ENCODE measurements around the gene MRNIP. TPM values are rescaled to one million over a fixed set of nuclear protein-coding genes. Genes with fewer than 3 reads are reported as not detected.
A peak's percentile ranks its signal among the peaks of the same experiment; 100 is the strongest.

The MRNIP gene
- total RNA-seq, 1 experiment from 2014 or later: 31.1 TPM

- H3K27ac Mint-ChIP-seq: no peak overlapping the region
- peak overlapping the region; percentile 51 for H3K4me2 ChIP-seq (ENCODE audit: insufficient read depth, insufficient read length, low read length)
These were observed 54.1 kb downstream of the MRNIP start for GRCh38 chr5:179804555-179804947.

More at GRCh38 chr5:179804555-179804947, 54.1 kb downstream of the MRNIP start:
- no peak overlapping the region for H4K5ac ChIP-seq (ENCODE audit: insufficient read length, low read depth, low read length)
- H3K79me2 ChIP-seq (ENCODE audit: insufficient read depth, low read length): no peaks in the 10 kb centered on the region; the same call in 1 of the 2 replicates
- no peaks in the 10 kb centered on the region for H3K9me3 ChIP-seq (ENCODE audit: control insufficient read depth, low read depth, low read length)
- H2AK5ac ChIP-seq (ENCODE audit: insufficient read length, low read length): no peak overlapping the region
- peaks cover 5% of the 10 kb centered on the region for H3K23me2 ChIP-seq (ENCODE audit: insufficient read length, low read depth, low read length, poor library complexity, severe bottlenecking)
- H2BK15ac ChIP-seq (ENCODE audit: low read depth, low read length): no peak overlapping the region
- H3K14ac ChIP-seq (ENCODE audit: insufficient read depth, low read length): no peak overlapping the region
- peak overlapping the region; percentile 78 to 87; a peak in 4 of 5 replicates for H3K4me3 Mint-ChIP-seq
- H3K23ac ChIP-seq (ENCODE audit: insufficient read length, low read depth, low read length): no peak overlapping the region
- no peak overlapping the region for H3K27ac ChIP-seq (ENCODE audit: insufficient read length, low read depth, low read length)
- no peak overlapping the region for H3T11ph ChIP-seq (ENCODE audit: low read length)
- H3K36me3 Mint-ChIP-seq (ENCODE audit: insufficient read depth in 1 of 3, low read depth in 3 of 3): peaks cover 9 to 19% (median 14%) of the 10 kb centered on the region in 3 experiments; a peak in 6 of 7 replicates
- H2AFZ ChIP-seq (ENCODE audit: low read length): no peak overlapping the region
- H3K4me1 Mint-ChIP-seq: peaks cover 28 to 39% of the 10 kb centered on the region in 2 experiments
- WGBS (ENCODE audit: extremely low coverage, insufficient read length, low lambda C conversion rate): no CpG with 5 or more reads among the region's 8 CpGs
- H2BK12ac ChIP-seq (ENCODE audit: insufficient read length, low read depth, low read length): no peak overlapping the region
- no peaks in the 10 kb centered on the region for H3K9me3 Mint-ChIP-seq
- H4K91ac ChIP-seq (ENCODE audit: insufficient read length, low read depth, low read length): no peak overlapping the region
- no peak overlapping the region for H2BK5ac ChIP-seq (ENCODE audit: insufficient read length, low read length)
- H2BK20ac ChIP-seq (ENCODE audit: low read depth, low read length, poor library complexity, severe bottlenecking): no peak overlapping the region
- no peak overlapping the region for H4K8ac ChIP-seq (replicated peaks; ENCODE audit: insufficient read length, low read depth, low read length)
- H3K27me3 ChIP-seq (ENCODE audit: insufficient read depth, low read length): no peaks in the 10 kb centered on the region
- H2BK120ac ChIP-seq (ENCODE audit: low read depth, low read length, poor library complexity, severe bottlenecking): no peak overlapping the region
- DNase-seq: no peak
- H4K20me1 ChIP-seq (ENCODE audit: control insufficient read depth, insufficient read depth, insufficient read length): no peaks in the 10 kb centered on the region
- TF ChIP-seq CTCF (conservative IDR thresholded peaks at IDR 0.05): no peak
- no peaks in the 10 kb centered on the region for H3K27me3 Mint-ChIP-seq (ENCODE audit: low read depth)
- H3K4me1 ChIP-seq (ENCODE audit: insufficient read depth, low read length): no peaks in the 10 kb centered on the region
- H3K9ac ChIP-seq (ENCODE audit: extremely low read depth, insufficient read length, low read length): no peak overlapping the region
- peaks cover 5% of the 10 kb centered on the region for H3K79me1 ChIP-seq (ENCODE audit: insufficient read depth, low read depth, low read length, poor library complexity, severe bottlenecking)
- no peak overlapping the region for H3K4ac ChIP-seq (ENCODE audit: low read depth, low read length)
- no peak overlapping the region for H3K18ac ChIP-seq (ENCODE audit: insufficient read length, low read depth, low read length)
- H3K56ac ChIP-seq (ENCODE audit: insufficient read length, low read depth, low read length): no peak overlapping the region

All from H9 (cell line).